ENCODE results near the gene ARHGAP26. TPM values are rescaled to one million over a fixed set of nuclear protein-coding genes. Genes with fewer than 3 reads are reported as not detected.

The ARHGAP26 gene
- total RNA-seq, 1 experiment from 2014 or later: 65.5 TPM

DNA sequence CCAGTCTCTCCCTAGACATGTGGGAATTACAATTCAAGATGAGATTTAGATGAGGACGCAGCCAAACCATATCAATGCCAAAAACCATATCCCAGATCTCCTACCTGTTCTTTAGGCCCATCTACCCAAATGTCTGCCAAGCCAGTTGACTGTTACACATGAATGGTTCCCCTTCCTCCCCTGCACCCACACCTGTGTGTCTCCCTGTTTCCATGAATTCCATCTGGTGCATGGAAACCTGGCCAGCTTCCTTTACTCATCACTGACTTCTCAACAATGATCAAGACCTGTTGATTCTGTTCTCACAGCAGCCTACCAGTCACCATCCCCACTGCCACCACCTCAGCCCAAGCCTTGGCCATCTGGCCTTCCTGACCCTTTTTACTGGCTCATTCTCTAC is 410.6 kb downstream of the ARHGAP26 start:
- no peak for TF ChIP-seq POLR2AphosphoS5 (IDR thresholded peaks at IDR 0.05; ENCODE audit: low read depth, low read length)
- TF ChIP-seq, protein P1, sequence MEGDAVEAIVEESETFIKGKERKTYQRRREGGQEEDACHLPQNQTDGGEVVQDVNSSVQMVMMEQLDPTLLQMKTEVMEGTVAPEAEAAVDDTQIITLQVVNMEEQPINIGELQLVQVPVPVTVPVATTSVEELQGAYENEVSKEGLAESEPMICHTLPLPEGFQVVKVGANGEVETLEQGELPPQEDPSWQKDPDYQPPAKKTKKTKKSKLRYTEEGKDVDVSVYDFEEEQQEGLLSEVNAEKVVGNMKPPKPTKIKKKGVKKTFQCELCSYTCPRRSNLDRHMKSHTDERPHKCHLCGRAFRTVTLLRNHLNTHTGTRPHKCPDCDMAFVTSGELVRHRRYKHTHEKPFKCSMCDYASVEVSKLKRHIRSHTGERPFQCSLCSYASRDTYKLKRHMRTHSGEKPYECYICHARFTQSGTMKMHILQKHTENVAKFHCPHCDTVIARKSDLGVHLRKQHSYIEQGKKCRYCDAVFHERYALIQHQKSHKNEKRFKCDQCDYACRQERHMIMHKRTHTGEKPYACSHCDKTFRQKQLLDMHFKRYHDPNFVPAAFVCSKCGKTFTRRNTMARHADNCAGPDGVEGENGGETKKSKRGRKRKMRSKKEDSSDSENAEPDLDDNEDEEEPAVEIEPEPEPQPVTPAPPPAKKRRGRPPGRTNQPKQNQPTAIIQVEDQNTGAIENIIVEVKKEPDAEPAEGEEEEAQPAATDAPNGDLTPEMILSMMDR (IDR thresholded peaks at IDR 0.05): no peak
- no peak for TF ChIP-seq SIN3A (IDR thresholded peaks at IDR 0.05; ENCODE audit: borderline replicate concordance, insufficient read depth, low read depth, low read length)
- no peak for TF ChIP-seq TCF7L2 (IDR thresholded peaks at IDR 0.05; ENCODE audit: low read depth, low read length)
- TF ChIP-seq, protein P2, sequence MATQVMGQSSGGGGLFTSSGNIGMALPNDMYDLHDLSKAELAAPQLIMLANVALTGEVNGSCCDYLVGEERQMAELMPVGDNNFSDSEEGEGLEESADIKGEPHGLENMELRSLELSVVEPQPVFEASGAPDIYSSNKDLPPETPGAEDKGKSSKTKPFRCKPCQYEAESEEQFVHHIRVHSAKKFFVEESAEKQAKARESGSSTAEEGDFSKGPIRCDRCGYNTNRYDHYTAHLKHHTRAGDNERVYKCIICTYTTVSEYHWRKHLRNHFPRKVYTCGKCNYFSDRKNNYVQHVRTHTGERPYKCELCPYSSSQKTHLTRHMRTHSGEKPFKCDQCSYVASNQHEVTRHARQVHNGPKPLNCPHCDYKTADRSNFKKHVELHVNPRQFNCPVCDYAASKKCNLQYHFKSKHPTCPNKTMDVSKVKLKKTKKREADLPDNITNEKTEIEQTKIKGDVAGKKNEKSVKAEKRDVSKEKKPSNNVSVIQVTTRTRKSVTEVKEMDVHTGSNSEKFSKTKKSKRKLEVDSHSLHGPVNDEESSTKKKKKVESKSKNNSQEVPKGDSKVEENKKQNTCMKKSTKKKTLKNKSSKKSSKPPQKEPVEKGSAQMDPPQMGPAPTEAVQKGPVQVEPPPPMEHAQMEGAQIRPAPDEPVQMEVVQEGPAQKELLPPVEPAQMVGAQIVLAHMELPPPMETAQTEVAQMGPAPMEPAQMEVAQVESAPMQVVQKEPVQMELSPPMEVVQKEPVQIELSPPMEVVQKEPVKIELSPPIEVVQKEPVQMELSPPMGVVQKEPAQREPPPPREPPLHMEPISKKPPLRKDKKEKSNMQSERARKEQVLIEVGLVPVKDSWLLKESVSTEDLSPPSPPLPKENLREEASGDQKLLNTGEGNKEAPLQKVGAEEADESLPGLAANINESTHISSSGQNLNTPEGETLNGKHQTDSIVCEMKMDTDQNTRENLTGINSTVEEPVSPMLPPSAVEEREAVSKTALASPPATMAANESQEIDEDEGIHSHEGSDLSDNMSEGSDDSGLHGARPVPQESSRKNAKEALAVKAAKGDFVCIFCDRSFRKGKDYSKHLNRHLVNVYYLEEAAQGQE (IDR thresholded peaks at IDR 0.05; ENCODE audit: insufficient read depth in 1 of 2, low read depth in 2 of 2, low read length in 1 of 2): no peak
- no peak overlapping the region for H3K4me3 ChIP-seq (ENCODE audit: low read depth in 2 of 2, low read length in 2 of 2)
- H3K27me3 ChIP-seq (ENCODE audit: control insufficient read depth, insufficient read depth, low read length): no peaks in the 10 kb centered on the region
- DNase-seq (ENCODE audit: low read depth, low spot score) (no peak), ATAC-seq (no peak)
- peaks cover 14% of the 10 kb centered on the region for H3K4me1 ChIP-seq (ENCODE audit: control insufficient read depth, insufficient read depth, low read length)
- H3K27ac ChIP-seq (ENCODE audit: low read length): no peak overlapping the region
- intact Hi-C loops (cut with micrococcal nuclease; ENCODE audit: unreplicated experiment): no loop called here
- in situ Hi-C loops (cut with HindIII; ENCODE audit: low pct_unique_long_range_greater_than_20kb, low sequenced_read_pairs): no loop called here
- no peaks in the 10 kb centered on the region for H3K36me3 ChIP-seq (ENCODE audit: control insufficient read depth, insufficient read depth, low read length)
- no TSS peak for BruUV-seq (replicated peaks)
- CTCF ChIA-PET: no interaction called here
- POLR2A ChIA-PET: no interaction called here
- no peaks in the 10 kb centered on the region for H3K9me3 ChIP-seq (ENCODE audit: control insufficient read depth, insufficient read depth, low read depth, low read length)

DNA sequence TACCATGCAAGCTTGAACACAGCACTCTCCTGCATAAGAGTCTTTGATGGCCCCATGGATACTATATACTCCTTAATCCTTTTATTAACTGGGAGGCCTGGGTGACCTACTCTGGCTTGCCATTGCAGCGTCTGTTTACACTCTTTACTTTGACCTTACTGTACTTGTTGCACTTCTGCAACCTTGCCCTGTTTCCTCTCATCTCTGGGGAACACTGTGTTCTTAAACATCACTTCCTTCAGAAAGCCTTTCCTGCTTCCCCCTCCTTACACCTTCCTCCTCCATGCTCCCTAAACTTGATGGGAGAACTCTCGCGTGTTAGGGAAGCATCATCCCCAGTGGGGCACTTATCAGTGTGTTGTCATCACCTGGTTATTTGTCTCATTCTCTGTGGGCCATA is 411.0 kb downstream of the ARHGAP26 start:
- in situ Hi-C loops (cut with HindIII; ENCODE audit: low pct_unique_long_range_greater_than_20kb, low sequenced_read_pairs): no loop called here
- ATAC-seq (no peak), DNase-seq (ENCODE audit: low read depth, low spot score) (no peak)
- no peaks in the 10 kb centered on the region for H3K9me3 ChIP-seq (ENCODE audit: control insufficient read depth, insufficient read depth, low read depth, low read length)
- H3K36me3 ChIP-seq (ENCODE audit: control insufficient read depth, insufficient read depth, low read length): no peaks in the 10 kb centered on the region
- H3K27me3 ChIP-seq (ENCODE audit: control insufficient read depth, insufficient read depth, low read length): no peaks in the 10 kb centered on the region
- no peak overlapping the region for H3K27ac ChIP-seq (ENCODE audit: low read length)
- intact Hi-C loops (cut with micrococcal nuclease; ENCODE audit: unreplicated experiment): no loop called here
- TF ChIP-seq, protein P2 (IDR thresholded peaks at IDR 0.05; ENCODE audit: insufficient read depth in 1 of 2, low read depth in 2 of 2, low read length in 1 of 2): no peak
- TF ChIP-seq, protein P1 (IDR thresholded peaks at IDR 0.05): no peak
- no peak for TF ChIP-seq TCF7L2 (IDR thresholded peaks at IDR 0.05; ENCODE audit: low read depth, low read length)
- no peak for TF ChIP-seq SIN3A (IDR thresholded peaks at IDR 0.05; ENCODE audit: borderline replicate concordance, insufficient read depth, low read depth, low read length)
- TF ChIP-seq POLR2AphosphoS5 (IDR thresholded peaks at IDR 0.05; ENCODE audit: low read depth, low read length): no peak
- ChIA-PET POLR2A (no interaction called here), CTCF (no interaction called here)
- H3K4me3 ChIP-seq (ENCODE audit: low read depth in 2 of 2, low read length in 2 of 2): no peak overlapping the region
- no TSS peak for BruUV-seq (replicated peaks)
- peaks cover 14% of the 10 kb centered on the region for H3K4me1 ChIP-seq (ENCODE audit: control insufficient read depth, insufficient read depth, low read length)
